Gastroesophageal sphincter (tissue), 4 donors: Measurements from ENCODE around the gene KLF7. TPM values are rescaled to one million over a fixed set of nuclear protein-coding genes. Genes with fewer than 3 reads are reported as not detected.
A peak's percentile ranks its signal among the peaks of the same experiment; 100 is the strongest.

Experiments used
- ATAC-seq: fragments of 150-250 bp; one replicate; pipeline ENCODE4 v1.9.1; 2016; ENCODE audit warnings: mild to moderate bottlenecking, moderate library complexity
- H3K27ac ChIP-seq, 4 donors: fragments of 200-600 bp; sonication (generic) in 3 of 4; 1 replicate in 3 of 4; 2 replicates in 1 of 4; pipeline ENCODE4 v1.5.1; 2016 to 2019
- H3K27me3 ChIP-seq: fragments of 200-600 bp; sonication (generic); one replicate; pipeline ENCODE4 v1.5.1; 2019
- H3K36me3 ChIP-seq, 2 donors: fragments of 200-600 bp; sonication (generic); one replicate each; pipeline ENCODE4 v1.5.1; 2019; ENCODE audit warnings: control low read depth in 1 of 2
- H3K4me1 ChIP-seq, 3 donors: fragments of 200-600 bp; sonication (generic); 1 replicate in 2 of 3; 2 replicates in 1 of 3; pipeline ENCODE4 v1.5.1; 2016 to 2019; ENCODE audit warnings: control low read depth in 2 of 3
- H3K4me3 ChIP-seq, 2 donors: fragments of 200-600 bp; sonication (generic); one replicate each; pipeline ENCODE4 v1.5.1; 2019; ENCODE audit warnings: mild to moderate bottlenecking in 1 of 2, moderate library complexity in 1 of 2
- H3K9me3 ChIP-seq, 3 donors: fragments of 200-600 bp; sonication (generic); one replicate each; pipeline ENCODE4 v1.5.1; 2017 to 2019; ENCODE audit warnings: control low read depth in 2 of 3
- EP300 ChIP-seq: sonication (generic); formaldehyde crosslinking; IDR thresholded peaks from one replicate; pipeline ENCODE4 v1.6.1; 2017; ENCODE audit warnings: antibody characterized with exemption, mild to moderate bottlenecking
- POLR2A ChIP-seq, 2 donors: fragments of 450-650 bp; IDR thresholded peaks; one replicate each; pipeline ENCODE4 v1.6.1; 2017; ENCODE audit warnings: antibody characterized with exemption in 2 of 2, mild to moderate bottlenecking in 2 of 2, moderate library complexity in 1 of 2
- POLR2AphosphoS5 ChIP-seq: sonication (generic); formaldehyde crosslinking; IDR thresholded peaks from one replicate; pipeline ENCODE4 v1.6.1; 2017; ENCODE audit warnings: antibody characterized with exemption
- WGBS, 2 donors: methylation state at CpG; one replicate each; pipeline ENCODE4 v1.1.5; 2018; ENCODE audit warnings: low coverage in 1 of 2; 5-methylcytosine and 5-hydroxymethylcytosine counted together
- total RNA-seq, 4 donors: library from RNA; depleted of rRNA; stranded (reverse); fragments of >200 nt; gene quantifications; one replicate each; pipeline ENCODE4 v1.1.0, GENCODE V29; 2016
- TF ChIP-seq, protein P1 (sequence below), 4 experiments: fragments of 200-600 bp in 2 of 4; fragments of 450-650 bp in 2 of 4; sonication (generic) in 1 of 4; IDR thresholded peaks; one replicate each; pipeline ENCODE4 v1.5.1; 2017 to 2019; ENCODE audit warnings: antibody characterized with exemption in 4 of 4, mild to moderate bottlenecking in 2 of 4, moderate library complexity in 2 of 4

The KLF7 gene
- total RNA-seq, 4 donors from 2014 or later = 30.7 to 59.3 (median 42.1) TPM

DNA sequence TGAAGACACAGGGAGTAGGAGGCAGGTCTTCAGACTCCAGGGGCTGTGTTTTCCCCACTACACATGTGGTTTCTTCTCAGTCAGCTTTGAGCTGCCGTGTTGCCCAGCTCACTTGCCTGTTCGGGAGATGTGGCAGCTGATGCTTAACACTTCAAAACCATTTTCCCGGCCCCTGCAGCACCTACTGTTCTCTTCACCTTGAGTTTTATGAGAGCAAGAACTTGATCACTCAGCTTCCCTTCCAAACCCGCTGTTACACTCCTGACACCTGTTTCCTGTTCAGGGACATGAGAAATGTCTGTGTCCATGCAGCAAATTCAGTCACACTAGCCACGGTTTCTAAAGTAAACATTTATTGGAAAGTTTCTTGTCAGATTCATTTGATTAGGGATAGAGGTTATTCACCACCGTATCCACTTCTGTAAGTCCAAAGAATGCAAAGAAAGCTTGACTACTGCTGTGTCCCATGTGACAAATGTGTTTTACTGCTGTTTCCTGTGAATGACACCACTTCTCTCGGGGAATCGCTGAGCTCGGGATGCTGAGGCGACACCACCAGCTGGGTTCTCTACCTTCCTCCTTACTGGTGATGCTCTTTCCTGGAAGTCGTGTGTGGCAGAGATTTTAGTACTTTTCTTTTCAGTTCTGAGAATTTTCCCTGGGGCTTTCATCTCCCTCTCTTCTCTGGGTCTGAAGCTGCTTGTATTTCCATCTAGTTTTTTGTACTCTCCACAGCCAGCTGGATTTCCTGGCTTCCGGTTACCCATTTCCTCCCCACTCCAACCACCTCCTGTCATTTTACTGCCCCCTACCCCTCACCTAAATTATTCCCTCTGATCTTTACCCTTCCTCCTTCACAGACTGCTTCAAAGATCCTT lies 91.7 kb downstream of the KLF7 start:
- peak; percentile 18 for ATAC-seq
- H3K36me3 ChIP-seq = peaks cover 0 to 19% of the 10 kb centered on the region in 2 donors
- no peaks in the 10 kb centered on the region for H3K27me3 ChIP-seq
- H3K4me1 ChIP-seq = peaks cover 0 to 30% (median 4%) of the 10 kb centered on the region in 3 donors
- no peak overlapping the region for H3K4me3 ChIP-seq
- WGBS, 2 donors = 16 to 30% methylated on average over 11 to 12 of the region's 12 CpGs
- peak overlapping the region in 3 of 4 donors; percentile 35 to 59 (median 51) for H3K27ac ChIP-seq
- no peak for TF ChIP-seq EP300
- TF ChIP-seq, protein P1, sequence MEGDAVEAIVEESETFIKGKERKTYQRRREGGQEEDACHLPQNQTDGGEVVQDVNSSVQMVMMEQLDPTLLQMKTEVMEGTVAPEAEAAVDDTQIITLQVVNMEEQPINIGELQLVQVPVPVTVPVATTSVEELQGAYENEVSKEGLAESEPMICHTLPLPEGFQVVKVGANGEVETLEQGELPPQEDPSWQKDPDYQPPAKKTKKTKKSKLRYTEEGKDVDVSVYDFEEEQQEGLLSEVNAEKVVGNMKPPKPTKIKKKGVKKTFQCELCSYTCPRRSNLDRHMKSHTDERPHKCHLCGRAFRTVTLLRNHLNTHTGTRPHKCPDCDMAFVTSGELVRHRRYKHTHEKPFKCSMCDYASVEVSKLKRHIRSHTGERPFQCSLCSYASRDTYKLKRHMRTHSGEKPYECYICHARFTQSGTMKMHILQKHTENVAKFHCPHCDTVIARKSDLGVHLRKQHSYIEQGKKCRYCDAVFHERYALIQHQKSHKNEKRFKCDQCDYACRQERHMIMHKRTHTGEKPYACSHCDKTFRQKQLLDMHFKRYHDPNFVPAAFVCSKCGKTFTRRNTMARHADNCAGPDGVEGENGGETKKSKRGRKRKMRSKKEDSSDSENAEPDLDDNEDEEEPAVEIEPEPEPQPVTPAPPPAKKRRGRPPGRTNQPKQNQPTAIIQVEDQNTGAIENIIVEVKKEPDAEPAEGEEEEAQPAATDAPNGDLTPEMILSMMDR (IDR thresholded peaks at IDR 0.05) = no peak
- no peak for TF ChIP-seq POLR2A (IDR thresholded peaks at IDR 0.05)
- TF ChIP-seq POLR2AphosphoS5 = no peak
- H3K9me3 ChIP-seq = no peaks in the 10 kb centered on the region

DNA sequence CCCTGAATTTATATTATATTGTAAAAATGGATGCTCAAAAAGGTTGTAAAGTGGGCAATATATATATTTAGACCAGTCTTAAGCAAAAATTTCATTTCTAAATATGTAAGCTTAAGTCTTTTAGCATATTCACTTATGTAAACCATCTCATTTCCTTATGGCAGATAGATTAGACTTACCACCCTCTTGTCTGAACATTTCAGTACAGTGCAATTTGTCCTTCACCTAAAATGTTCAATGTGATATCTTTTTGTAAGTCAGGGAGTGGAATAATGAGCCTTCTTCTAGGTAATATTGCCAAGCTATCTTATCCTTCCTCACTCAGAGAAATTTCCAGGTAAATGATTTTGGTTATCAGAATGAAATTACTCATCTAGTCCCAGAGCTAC lies 92.3 kb downstream of the KLF7 start:
- H3K9me3 ChIP-seq = no peaks in the 10 kb centered on the region
- peaks cover 0 to 30% (median 4%) of the 10 kb centered on the region in 3 donors for H3K4me1 ChIP-seq
- peaks cover 0 to 12% of the 10 kb centered on the region in 2 donors for H3K36me3 ChIP-seq
- TF ChIP-seq POLR2AphosphoS5 (no peak), EP300 (no peak), POLR2A (IDR thresholded peaks at IDR 0.05) (no peak)
- TF ChIP-seq, protein P1 (IDR thresholded peaks at IDR 0.05) = no peak
- H3K27me3 ChIP-seq = no peaks in the 10 kb centered on the region
- ATAC-seq = no peak
- H3K27ac ChIP-seq = peak overlapping the region in 3 of 4 donors; percentile 34 to 59 (median 51)
- H3K4me3 ChIP-seq = no peak overlapping the region

DNA sequence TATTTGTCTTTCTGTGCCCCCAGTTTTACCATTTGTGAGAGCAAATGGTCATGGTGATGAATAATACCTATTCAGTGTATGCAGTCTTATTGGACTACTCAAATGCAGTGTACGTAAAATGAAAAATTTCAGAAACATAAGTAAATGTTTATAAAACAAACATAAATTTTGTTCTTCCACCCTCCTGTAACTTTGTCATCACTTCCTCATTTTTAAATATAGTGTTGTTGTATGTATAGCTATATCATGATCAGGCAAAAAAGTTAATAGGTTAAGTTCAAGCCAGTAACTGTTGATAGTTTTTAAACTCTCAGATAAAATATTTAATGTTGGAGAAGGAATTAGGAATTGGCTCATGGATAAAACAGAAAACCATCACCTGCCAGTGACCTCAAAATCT lies 93.2 kb downstream of the KLF7 start:
- Histone ChIP-seq H3K27ac (no peak overlapping the region), H3K4me1 (peaks cover 0 to 30% (median 4%) of the 10 kb centered on the region in 3 donors)
- TF ChIP-seq, protein P1 (IDR thresholded peaks at IDR 0.05) = no peak
- no peak for TF ChIP-seq POLR2AphosphoS5

DNA sequence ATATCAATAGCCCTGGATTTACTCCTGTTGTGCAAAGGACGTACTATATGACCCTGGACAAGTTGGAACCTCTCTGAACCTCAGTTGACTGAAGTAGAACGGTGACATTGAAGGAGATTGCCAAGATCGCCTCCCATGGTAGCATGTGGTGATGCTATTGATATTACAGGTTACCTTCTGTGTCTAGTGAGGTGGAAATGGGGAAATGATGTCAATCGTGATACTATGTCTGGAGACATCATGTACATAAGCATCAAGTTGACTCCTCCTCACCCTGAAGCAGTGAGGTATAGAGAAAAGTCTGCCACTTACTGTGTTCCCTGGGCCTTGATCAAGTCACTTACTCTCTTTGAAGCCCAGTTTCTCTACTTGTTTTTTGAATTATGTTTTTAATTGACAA lies 93.9 kb downstream of the KLF7 start:
- ATAC-seq = no peak
- no peaks in the 10 kb centered on the region for H3K9me3 ChIP-seq
- WGBS, 2 donors = 77 to 79% methylated on average over 4 of the region's 4 CpGs
- no peak overlapping the region for H3K27ac ChIP-seq
- no peaks in the 10 kb centered on the region for H3K27me3 ChIP-seq
- no peaks in the 10 kb centered on the region for H3K36me3 ChIP-seq
- no peak overlapping the region for H3K4me3 ChIP-seq
- TF ChIP-seq POLR2AphosphoS5 (no peak), POLR2A (IDR thresholded peaks at IDR 0.05) (no peak), EP300 (no peak)
- TF ChIP-seq, protein P1 (IDR thresholded peaks at IDR 0.05) = no peak
- peaks cover 0 to 30% (median 4%) of the 10 kb centered on the region in 3 donors for H3K4me1 ChIP-seq

More for the DNA sequence above, 93.2 kb downstream of the KLF7 start:
- ATAC-seq = no peak
- Histone ChIP-seq H3K9me3 (no peaks in the 10 kb centered on the region), H3K4me3 (no peak overlapping the region), H3K36me3 (peaks cover 0 to 5% of the 10 kb centered on the region in 2 donors), H3K27me3 (no peaks in the 10 kb centered on the region)
- 67 to 100% methylated on average over 1 of the region's 1 CpG for WGBS, 2 donors

DNA sequence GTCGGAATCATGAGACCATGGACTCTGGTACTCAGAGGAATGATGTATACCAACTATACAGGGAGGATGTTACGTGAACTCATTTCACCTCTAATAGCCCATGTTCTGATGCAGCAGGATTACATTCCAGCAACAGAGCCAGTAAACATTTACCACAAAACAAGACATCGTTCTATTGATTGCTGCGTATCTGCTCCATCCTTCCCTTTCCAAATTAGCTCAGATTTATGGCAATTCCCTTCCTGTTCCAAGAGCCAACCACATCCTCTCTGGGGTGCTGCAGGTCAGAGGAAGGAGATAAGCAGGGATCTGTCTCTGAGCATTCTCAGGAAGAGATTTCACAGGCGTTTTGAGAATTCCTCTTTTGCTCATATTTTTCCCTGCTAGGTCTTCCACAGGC lies 98.3 kb downstream of the KLF7 start:
- WGBS, 2 donors = 67% methylated on average over 5 of the region's 5 CpGs; no CpG with 5 or more reads in 1 of the 2 donors
- no peak overlapping the region for H3K4me3 ChIP-seq
- no peak for ATAC-seq
- no peaks in the 10 kb centered on the region for H3K9me3 ChIP-seq
- H3K36me3 ChIP-seq = no peaks in the 10 kb centered on the region
- TF ChIP-seq POLR2A (IDR thresholded peaks at IDR 0.05) = no peak
- TF ChIP-seq EP300 = no peak
- no peak for TF ChIP-seq POLR2AphosphoS5
- TF ChIP-seq, protein P1 (IDR thresholded peaks at IDR 0.05) = no peak
- H3K4me1 ChIP-seq = no peaks in the 10 kb centered on the region
- no peak overlapping the region for H3K27ac ChIP-seq
- H3K27me3 ChIP-seq = no peaks in the 10 kb centered on the region
